Left renal cortex interstitium (tissue), 4 donors: ENCODE results near the gene SLC19A2. TPM values are rescaled to one million over a fixed set of nuclear protein-coding genes. Genes with fewer than 3 reads are reported as not detected.

Experiments used
- DNase-seq, 4 donors: peaks; one replicate each; pipeline ENCODE4 v3.0.0-alpha.2; 2013; ENCODE audit warnings: low read depth in 4 of 4, low spot score in 2 of 4, missing footprints in 1 of 4
- polyA plus RNA-seq, 4 donors: library from polyadenylated mRNA; unstranded; fragments of 120-200 nt; gene quantifications; one replicate each; pipeline ENCODE4 v1.2.1, GENCODE V29; 2013; ENCODE audit not compliant: insufficient read length in 4 of 4

The SLC19A2 gene
- polyA plus RNA-seq, 4 donors, result 16.7 to 21.0 (median 17.8) TPM

- no peak for DNase-seq
These were observed 70.8 kb downstream of the SLC19A2 start for GRCh38 chr1:169414952-169415351.

Other genes starting within 250 kb of the SLC19A2 start
- 100 to 1,000 TPM in 3 of 4 donors, 10 to 100 TPM in 1; 91.8 to 152 (median 126) TPM for gene NME7, start 118.1 kb downstream of the SLC19A2 start, polyA plus RNA-seq
- 10 to 100 TPM; 23.6 to 32.2 (median 26.8) TPM for gene BLZF1, start 117.7 kb downstream of the SLC19A2 start, polyA plus RNA-seq
- 10 to 100 TPM in 3 of 4 donors, 1 to 10 TPM in 1; 9.0 to 11.3 (median 10.1) TPM for gene CCDC181, start 58.5 kb downstream of the SLC19A2 start, polyA plus RNA-seq
- gene F5, start 100.5 kb upstream of the SLC19A2 start, polyA plus RNA-seq, result 1 to 10 TPM; 1.9 to 3.9 (median 2.3) TPM
- 1 to 10 TPM; 3.6 to 8.8 (median 5.7) TPM for gene SELP, start 144.2 kb upstream of the SLC19A2 start, polyA plus RNA-seq
- gene SELL, start 225.7 kb upstream of the SLC19A2 start, polyA plus RNA-seq, result 1 to 10 TPM; 1.8 to 3.4 (median 2.6) TPM
- gene SELE, start 248.1 kb upstream of the SLC19A2 start, polyA plus RNA-seq, result under 1 TPM; 0.43 to 0.86 (median 0.69) TPM